Keratinocyte (primary cell): ENCODE measurements around the gene AADAT. TPM values are rescaled to one million over a fixed set of nuclear protein-coding genes. Genes with fewer than 3 reads are reported as not detected.
A peak's percentile ranks its signal among the peaks of the same experiment; 100 is the strongest.

ENCODE experiments used
- DNase-seq: peaks from one replicate; pipeline ENCODE4 v3.0.0-alpha.2; 2011; ENCODE audit warnings: low read depth, missing footprints, low spot score
- FAIRE-seq: peaks from 2 replicates; lab custom pipeline; 2011; peaks lifted over from hg19 to GRCh38; lab: Jason Lieb, UNC
- H2AFZ ChIP-seq: 2 replicates; pipeline ENCODE4 v1.6.0; 2012; ENCODE audit warnings: low read length, control low read depth, inconsistent platforms; ENCODE audit not compliant: control insufficient read depth
- H3K27ac ChIP-seq: 2 replicates; pipeline ENCODE4 v1.5.1; 2011; ENCODE audit warnings: low read length; ENCODE audit not compliant: control insufficient read depth, insufficient read depth
- H3K27me3 ChIP-seq: 3 replicates; pipeline ENCODE4 v1.6.0; 2011; ENCODE audit warnings: low read length; ENCODE audit not compliant: control insufficient read depth, insufficient read depth; ENCODE audit errors: extremely low read depth
- H3K36me3 ChIP-seq, 2 experiments: 2 replicates in 1 of 2; 3 replicates in 1 of 2; pipeline ENCODE4 v1.5.1; 2011; ENCODE audit warnings: low read length in 2 of 2, mild to moderate bottlenecking in 1 of 2; ENCODE audit not compliant: control insufficient read depth in 2 of 2, insufficient read depth in 2 of 2; ENCODE audit errors: extremely low read depth in 1 of 2
- H3K4me1 ChIP-seq: 3 replicates; pipeline ENCODE4 v1.5.1; 2011; ENCODE audit warnings: low read length; ENCODE audit not compliant: control insufficient read depth, insufficient read depth; ENCODE audit errors: extremely low read depth
- H3K4me2 ChIP-seq: 3 replicates; pipeline ENCODE4 v1.6.0; 2011; ENCODE audit warnings: low read depth, low read length; ENCODE audit not compliant: control insufficient read depth, insufficient read depth; ENCODE audit errors: extremely low read depth
- H3K4me3 ChIP-seq, 3 experiments: fragments of 200-600 bp in 1 of 3; sonication (generic) in 1 of 3; 2 replicates in 2 of 3; 3 replicates in 1 of 3; pipeline ENCODE4 v1.5.1; 2011 to 2016; ENCODE audit warnings: low read length in 3 of 3, mild to moderate bottlenecking in 3 of 3, control low read depth in 2 of 3, inconsistent platforms in 1 of 3, low read depth in 1 of 3, mixed read lengths in 1 of 3, mixed run types in 1 of 3, moderate library complexity in 1 of 3; ENCODE audit not compliant: control insufficient read depth in 2 of 3, insufficient read depth in 2 of 3; ENCODE audit errors: extremely low read depth in 1 of 3
- H3K79me2 ChIP-seq: 2 replicates; pipeline ENCODE4 v1.6.0; 2012; ENCODE audit warnings: low read length; ENCODE audit not compliant: control insufficient read depth, insufficient read depth
- H3K9ac ChIP-seq: 3 replicates; pipeline ENCODE4 v1.6.0; 2011; ENCODE audit warnings: low read length; ENCODE audit not compliant: control insufficient read depth, insufficient read depth; ENCODE audit errors: extremely low read depth
- H3K9me1 ChIP-seq: 3 replicates; pipeline ENCODE4 v1.6.0; 2011; ENCODE audit warnings: low read length; ENCODE audit not compliant: control insufficient read depth, insufficient read depth; ENCODE audit errors: extremely low read depth
- H3K9me3 ChIP-seq: 2 replicates; pipeline ENCODE4 v1.5.1; 2012; ENCODE audit warnings: low read depth, low read length; ENCODE audit not compliant: control insufficient read depth
- H4K20me1 ChIP-seq: 3 replicates; pipeline ENCODE4 v1.6.0; 2011; ENCODE audit warnings: low read length; ENCODE audit not compliant: control insufficient read depth, insufficient read depth; ENCODE audit errors: extremely low read depth
- CTCF ChIP-seq, 3 experiments: IDR thresholded peaks in 1 of 3; conservative IDR thresholded peaks in 1 of 3; optimal IDR thresholded peaks in 1 of 3; 2 replicates in 2 of 3; 3 replicates in 1 of 3; pipeline versions ENCODE3 to v1.5.1; 2011; ENCODE audit warnings: low read length in 3 of 3, mild to moderate bottlenecking in 3 of 3, moderate library complexity in 2 of 3, control low read depth in 1 of 3, inconsistent platforms in 1 of 3; ENCODE audit not compliant: insufficient read depth in 2 of 3; ENCODE audit errors: extremely low read depth in 1 of 3
- EZH2 ChIP-seq: IDR thresholded peaks from one replicate; pipeline ENCODE4 v1.6.1; 2012; ENCODE audit warnings: inconsistent platforms, mild to moderate bottlenecking, low read length, moderate library complexity
- dilution Hi-C: fragments of 300-500 bp; cut with MboI; formaldehyde crosslinking; loops from one replicate; pipeline ENCODE4 v1.7.0; 2020; ENCODE audit warnings: low sequenced_read_pairs; ENCODE audit not compliant: extremely low pct_ligation_motif_present
- polyA plus RNA-seq, 5 experiments: library from polyadenylated mRNA; depleted of rRNA in 3 of 5; stranded (reverse) in 3 of 5; stranded (forward) in 1 of 5; unstranded in 1 of 5; fragments of >200 nt; gene quantifications; 1 replicate in 1 of 5; 2 replicates in 3 of 5; 3 replicates in 1 of 5; pipeline versions ENCODE4 v1.2.1 to v1.2.3, GENCODE V29; 2011 to 2012; ENCODE audit warnings: missing spikeins in 2 of 5, low read depth in 1 of 5, low replicate concordance in 1 of 5

The AADAT gene
- polyA plus RNA-seq, 1 donor (not counting 4 experiments of a cell fraction or from before 2014, with no cell fraction given), result 5.2 TPM

GRCh38 chr4:170025523-170026252, 64.1 kb downstream of the AADAT start:
- Histone ChIP-seq H3K27ac (no peak overlapping the region), H3K4me2 (peak overlapping the region; percentile 87), H2AFZ (peak overlapping the region; percentile 76), H3K27me3 (no peaks in the 10 kb centered on the region), H3K36me3 (no peaks in the 10 kb centered on the region), H3K4me1 (no peaks in the 10 kb centered on the region), H4K20me1 (no peaks in the 10 kb centered on the region), H3K9me3 (no peaks in the 10 kb centered on the region), H3K79me2 (no peaks in the 10 kb centered on the region), H3K9me1 (no peaks in the 10 kb centered on the region), H3K4me3 (peak overlapping the region; percentile 73 to 80 (median 78)), H3K9ac (peak overlapping the region; percentile 59)
- FAIRE-seq (peak; percentile 20), DNase-seq (no peak)
- dilution Hi-C loops, result loop anchor here (25.0 kb wide), 1 partner anchor 213 kb away; no protein-coding TSS in a partner anchor
- TF ChIP-seq EZH2 (peak; percentile 66), CTCF (optimal IDR thresholded peaks at IDR 0.05 in 1 of 3, IDR thresholded peaks at IDR 0.05 in 1 of 3, conservative IDR thresholded peaks at IDR 0.05 in 1 of 3; ENCODE audit: extremely low read depth in 1 of 3, insufficient read depth in 2 of 3, low read length in 3 of 3) (no peak)

- H3K9me1 ChIP-seq, result no peaks in the 10 kb centered on the region
- TF ChIP-seq CTCF (optimal IDR thresholded peaks at IDR 0.05 in 1 of 3, IDR thresholded peaks at IDR 0.05 in 1 of 3, conservative IDR thresholded peaks at IDR 0.05 in 1 of 3; ENCODE audit: extremely low read depth in 1 of 3, insufficient read depth in 2 of 3, low read length in 3 of 3) (no peak), EZH2 (no peak)
- DNase-seq, result no peak
- H3K9me3 ChIP-seq, result no peaks in the 10 kb centered on the region
- H3K27ac ChIP-seq, result no peak overlapping the region
- no peaks in the 10 kb centered on the region for H3K27me3 ChIP-seq
- no peaks in the 10 kb centered on the region for H3K4me1 ChIP-seq
- H3K36me3 ChIP-seq, result no peaks in the 10 kb centered on the region
- no peak overlapping the region for H3K9ac ChIP-seq
- no peaks in the 10 kb centered on the region for H4K20me1 ChIP-seq
- no peak overlapping the region for H3K4me2 ChIP-seq
- no peak overlapping the region for H2AFZ ChIP-seq
- FAIRE-seq, result no peak
- dilution Hi-C loops, result no loop called here
- H3K79me2 ChIP-seq, result no peaks in the 10 kb centered on the region
- H3K4me3 ChIP-seq, result no peak overlapping the region
Observed at GRCh38 chr4:170022211-170022610, 67.5 kb downstream of the AADAT start.
